MM.1S (cell line): Measurements from ENCODE around the gene SEMA3C.

Experiments used
- EZH2phosphoT487 ChIP-seq: fragments of 300-600 bp; sonication (generic); IDR thresholded peaks from 2 replicates; pipeline ENCODE4 v1.6.1; 2018; ENCODE audit warnings: antibody characterized with exemption, low read length
- TF ChIP-seq, protein P1 (sequence below): fragments of 300-600 bp; sonication (generic); IDR thresholded peaks from 2 replicates; pipeline ENCODE4 v1.5.1; 2016; ENCODE audit warnings: antibody characterized with exemption, low read length, mixed read lengths

DNA sequence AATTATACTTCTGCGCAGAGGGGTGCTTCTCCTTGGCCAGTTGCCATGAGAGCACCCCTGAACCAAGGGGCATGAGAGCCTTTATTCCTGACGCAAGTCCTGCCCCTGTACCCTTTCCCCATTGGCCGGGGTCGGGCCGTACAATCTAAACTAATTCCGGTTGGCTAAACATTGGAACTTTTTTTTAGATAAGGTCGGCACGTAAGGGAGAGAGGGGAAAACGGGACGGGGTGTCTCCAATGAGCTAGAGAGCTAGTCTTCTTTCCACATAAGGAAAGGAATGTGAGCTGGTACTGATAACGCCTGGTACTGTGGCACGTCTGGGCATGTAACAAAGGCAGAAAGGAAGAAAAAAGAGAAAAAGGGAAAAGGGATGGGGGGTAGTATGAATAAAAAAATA lies 183.5 kb downstream of the SEMA3C start:
- TF ChIP-seq, protein P1, sequence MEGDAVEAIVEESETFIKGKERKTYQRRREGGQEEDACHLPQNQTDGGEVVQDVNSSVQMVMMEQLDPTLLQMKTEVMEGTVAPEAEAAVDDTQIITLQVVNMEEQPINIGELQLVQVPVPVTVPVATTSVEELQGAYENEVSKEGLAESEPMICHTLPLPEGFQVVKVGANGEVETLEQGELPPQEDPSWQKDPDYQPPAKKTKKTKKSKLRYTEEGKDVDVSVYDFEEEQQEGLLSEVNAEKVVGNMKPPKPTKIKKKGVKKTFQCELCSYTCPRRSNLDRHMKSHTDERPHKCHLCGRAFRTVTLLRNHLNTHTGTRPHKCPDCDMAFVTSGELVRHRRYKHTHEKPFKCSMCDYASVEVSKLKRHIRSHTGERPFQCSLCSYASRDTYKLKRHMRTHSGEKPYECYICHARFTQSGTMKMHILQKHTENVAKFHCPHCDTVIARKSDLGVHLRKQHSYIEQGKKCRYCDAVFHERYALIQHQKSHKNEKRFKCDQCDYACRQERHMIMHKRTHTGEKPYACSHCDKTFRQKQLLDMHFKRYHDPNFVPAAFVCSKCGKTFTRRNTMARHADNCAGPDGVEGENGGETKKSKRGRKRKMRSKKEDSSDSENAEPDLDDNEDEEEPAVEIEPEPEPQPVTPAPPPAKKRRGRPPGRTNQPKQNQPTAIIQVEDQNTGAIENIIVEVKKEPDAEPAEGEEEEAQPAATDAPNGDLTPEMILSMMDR = no peak
- TF ChIP-seq EZH2phosphoT487 = no peak
